Brain microvascular endothelial cell (primary cell): ENCODE measurements around the gene RDM1.
"Not testable (repeated sequence)": the region's sequence is repeated elsewhere in the genome, so short reads cannot be mapped to it uniquely, and the experiment has no call there.

Experiments used
- DNase-seq: peaks from one replicate; pipeline ENCODE4 v3.0.0-alpha.2; 2020
- H3K27ac ChIP-seq: fragments of 250-450 bp; sonication (Bioruptor Pico); 2 replicates; pipeline ENCODE4 v1.5.1; 2020; ENCODE audit warnings: mild to moderate bottlenecking, moderate library complexity
- H3K27me3 ChIP-seq: fragments of 250-450 bp; sonication (Bioruptor Pico); replicated peaks from 2 replicates; pipeline ENCODE4 v1.5.1; 2020; ENCODE audit warnings: mild to moderate bottlenecking
- H3K36me3 ChIP-seq: fragments of 250-450 bp; sonication (Bioruptor Pico); replicated peaks from 2 replicates; pipeline ENCODE4 v1.5.1; 2020; ENCODE audit warnings: mild to moderate bottlenecking
- H3K4me3 ChIP-seq: 2 replicates; pipeline ENCODE4 v1.5.1; 2011; ENCODE audit warnings: low read depth, mild to moderate bottlenecking, control low read depth, low read length, moderate library complexity
- in situ Hi-C: cut with HindIII; loops from 2 replicates; pipeline ENCODE4 v1.10.0; 2017; ENCODE audit warnings: low sequenced_read_pairs, low pct_ligation_motif_present
- TF ChIP-seq, protein P1 (sequence below): IDR thresholded peaks from 2 replicates; pipeline ENCODE4 v1.5.1; 2011; ENCODE audit warnings: low read depth, mild to moderate bottlenecking, moderate library complexity, low read length, control low read depth, inconsistent platforms; ENCODE audit errors: missing control alignments

RDM1 gene

GRCh38 chr17:35943537-35943936 lies 13.0 kb upstream of the RDM1 start, which contains the start of gene LYZL6:
TSS of gene LYZL6 (minus strand) at chr17:35943713. CDS start at chr17:35939356, 4,357 bp downstream.
- H3K27ac ChIP-seq: no peak within 1 kb of the TSS
- DNase-seq: no peak
- in situ Hi-C loops: no loop called here

GRCh38 chr17:35942588-35943186 lies 12.1 kb upstream of the RDM1 start:
- Histone ChIP-seq H3K4me3 (no peak overlapping the region), H3K27me3 (no peaks in the 10 kb centered on the region), H3K27ac (no peak overlapping the region), H3K36me3 (no peaks in the 10 kb centered on the region)
- TF ChIP-seq, protein P1, sequence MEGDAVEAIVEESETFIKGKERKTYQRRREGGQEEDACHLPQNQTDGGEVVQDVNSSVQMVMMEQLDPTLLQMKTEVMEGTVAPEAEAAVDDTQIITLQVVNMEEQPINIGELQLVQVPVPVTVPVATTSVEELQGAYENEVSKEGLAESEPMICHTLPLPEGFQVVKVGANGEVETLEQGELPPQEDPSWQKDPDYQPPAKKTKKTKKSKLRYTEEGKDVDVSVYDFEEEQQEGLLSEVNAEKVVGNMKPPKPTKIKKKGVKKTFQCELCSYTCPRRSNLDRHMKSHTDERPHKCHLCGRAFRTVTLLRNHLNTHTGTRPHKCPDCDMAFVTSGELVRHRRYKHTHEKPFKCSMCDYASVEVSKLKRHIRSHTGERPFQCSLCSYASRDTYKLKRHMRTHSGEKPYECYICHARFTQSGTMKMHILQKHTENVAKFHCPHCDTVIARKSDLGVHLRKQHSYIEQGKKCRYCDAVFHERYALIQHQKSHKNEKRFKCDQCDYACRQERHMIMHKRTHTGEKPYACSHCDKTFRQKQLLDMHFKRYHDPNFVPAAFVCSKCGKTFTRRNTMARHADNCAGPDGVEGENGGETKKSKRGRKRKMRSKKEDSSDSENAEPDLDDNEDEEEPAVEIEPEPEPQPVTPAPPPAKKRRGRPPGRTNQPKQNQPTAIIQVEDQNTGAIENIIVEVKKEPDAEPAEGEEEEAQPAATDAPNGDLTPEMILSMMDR: no peak
- DNase-seq: no peak
- in situ Hi-C loops: no loop called here

More at GRCh38 chr17:35943537-35943936, 13.0 kb upstream of the RDM1 start, which contains the start of gene LYZL6:
- Histone ChIP-seq H3K4me3 (no peak within 1 kb of the TSS), H3K36me3 (no peaks in the 10 kb centered on the region), H3K27me3 (no peaks in the 10 kb centered on the region)
- TF ChIP-seq, protein P1: no peak

- in situ Hi-C loops, H3K27me3 ChIP-seq, DNase-seq, H3K27ac ChIP-seq, H3K36me3 ChIP-seq, H3K4me3 ChIP-seq: not testable (repeated sequence)
These were observed 7.9 kb upstream of the RDM1 start for GRCh38 chr17:35938492-35938891.

DNA sequence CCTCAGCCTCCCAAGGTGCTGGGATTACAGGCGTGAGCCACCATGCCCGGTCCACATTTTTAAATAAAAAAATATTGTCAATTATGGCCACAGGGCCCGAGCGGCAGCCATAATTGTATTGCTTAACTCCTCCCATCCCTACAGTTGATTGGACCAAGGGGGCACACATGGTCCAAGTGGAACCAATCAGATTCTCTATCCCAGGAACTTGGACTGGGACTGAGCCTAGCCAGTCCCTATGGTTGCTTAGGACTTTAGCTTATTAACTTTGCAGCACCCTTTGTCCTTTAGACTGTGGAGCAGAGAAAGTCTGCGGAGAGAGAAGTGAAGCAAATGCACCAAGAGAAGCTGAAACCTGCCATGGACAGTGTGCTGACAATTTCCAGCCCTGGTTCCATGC lies 5.5 kb upstream of the RDM1 start:
- DNase-seq: no peak
- TF ChIP-seq, protein P1: no peak
- Histone ChIP-seq H3K27me3 (no peaks in the 10 kb centered on the region), H3K4me3 (no peak overlapping the region), H3K27ac (no peak overlapping the region), H3K36me3 (no peaks in the 10 kb centered on the region)
- in situ Hi-C loops: no loop called here

GRCh38 chr17:35934760-35935159 lies 4.2 kb upstream of the RDM1 start:
- Histone ChIP-seq H3K4me3 (no peak overlapping the region), H3K27ac (no peak overlapping the region), H3K36me3 (no peaks in the 10 kb centered on the region), H3K27me3 (no peaks in the 10 kb centered on the region)
- in situ Hi-C loops: no loop called here
- TF ChIP-seq, protein P1: no peak
- DNase-seq: no peak

GRCh38 chr17:35932586-35932985 lies 2.0 kb upstream of the RDM1 start:
- TF ChIP-seq, protein P1: no peak
- in situ Hi-C loops: no loop called here
- Histone ChIP-seq H3K27ac (no peak overlapping the region), H3K27me3 (no peaks in the 10 kb centered on the region), H3K4me3 (no peak overlapping the region), H3K36me3 (no peaks in the 10 kb centered on the region)
- DNase-seq: no peak
